CD4-positive, alpha-beta T cell treated with Interleukin-2 at 100 ng/mL for 4 hours (primary cell): Measurements from ENCODE around the gene TRIML2.
"Not testable (repeated sequence)": the region's sequence is repeated elsewhere in the genome, so short reads cannot be mapped to it uniquely, and the experiment has no call there.

ENCODE experiments used
- DNase-seq: peaks from one replicate; pipeline ENCODE4 v3.0.0-alpha.2; 2020; ENCODE audit warnings: low spot score

The TRIML2 gene

GRCh38 chr4:188107931-188108843 lies 1.2 kb downstream of the TRIML2 start:
- no peak for DNase-seq

- no peak for DNase-seq
Measured at GRCh38 chr4:188106454-188106853, 2.9 kb downstream of the TRIML2 start.

GRCh38 chr4:188092824-188093223 lies 16.6 kb downstream of the TRIML2 start:
- DNase-seq, result no peak

- DNase-seq, result no peak
Measured at GRCh38 chr4:188086858-188087257, 22.5 kb downstream of the TRIML2 start.

GRCh38 chr4:188082796-188083195 lies 26.6 kb downstream of the TRIML2 start:
- DNase-seq, result no peak

GRCh38 chr4:188078116-188078515 lies 31.3 kb downstream of the TRIML2 start:
- no peak for DNase-seq

GRCh38 chr4:188076169-188076568 lies 33.2 kb downstream of the TRIML2 start:
- no peak for DNase-seq

GRCh38 chr4:188061083-188061482 lies 48.3 kb downstream of the TRIML2 start:
- no peak for DNase-seq

- DNase-seq, result no peak
Measured at GRCh38 chr4:188053302-188053701, 56.1 kb downstream of the TRIML2 start.

GRCh38 chr4:188046657-188047056 lies 62.7 kb downstream of the TRIML2 start:
- no peak for DNase-seq

- not testable (repeated sequence) for DNase-seq
Measured at GRCh38 chr4:188045461-188045860, 63.9 kb downstream of the TRIML2 start.

GRCh38 chr4:188043154-188043553 lies 66.2 kb downstream of the TRIML2 start:
- no peak for DNase-seq

- no peak for DNase-seq
Measured at GRCh38 chr4:188042191-188042590, 67.2 kb downstream of the TRIML2 start.

GRCh38 chr4:188041721-188042120 lies 67.7 kb downstream of the TRIML2 start:
- DNase-seq, result no peak
